ENCODE data around the gene CEBPG. TPM values are rescaled to one million over a fixed set of nuclear protein-coding genes. Genes with fewer than 3 reads are reported as not detected.

Gene CEBPG
- total and polyA plus RNA-seq, 9 of the 15 experiments (the other 6 are each of a cell fraction or from before 2014, with no cell fraction given), result 9.5 to 34.9 (median 30.9) TPM

DNA sequence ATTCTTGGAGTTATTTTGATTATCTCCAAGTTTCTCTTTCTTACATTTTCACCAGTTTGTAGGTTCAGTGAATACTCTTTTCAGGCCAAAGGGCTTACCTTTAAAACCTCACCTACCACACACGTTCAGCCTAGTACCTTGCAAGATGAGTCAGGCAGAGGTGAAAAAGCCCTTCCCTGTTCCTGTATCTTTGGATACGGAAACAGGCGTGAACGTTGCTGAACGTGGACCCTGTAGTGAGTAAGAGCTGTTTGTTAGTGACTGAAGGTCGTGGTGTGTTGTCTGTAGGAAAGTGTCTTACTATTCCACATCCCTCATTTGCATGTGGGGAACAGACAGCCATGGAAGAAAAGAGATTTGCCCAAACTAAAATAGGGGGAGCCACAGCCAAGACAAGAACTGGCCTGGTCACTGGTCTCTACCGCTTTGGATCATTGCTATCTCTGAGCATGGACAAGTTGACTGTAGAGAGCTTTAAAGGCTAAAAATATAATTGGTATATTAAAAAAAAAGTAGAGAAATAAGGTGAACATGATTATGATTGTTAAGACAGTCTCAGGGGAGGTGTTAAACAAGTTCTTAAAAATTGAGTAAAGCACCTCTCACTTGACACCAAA, 3.5 kb downstream of the CEBPG start:
- H3K4me3 ChIP-seq, result no peak overlapping the region
- H3K9ac ChIP-seq (ENCODE audit: insufficient read depth in 1 of 2, low read depth in 2 of 2, low read length in 2 of 2), result no peak overlapping the region
- peaks cover 81% of the 10 kb centered on the region for H3K79me2 ChIP-seq (ENCODE audit: control insufficient read depth, insufficient read depth, low read length)
- H3K9me1 ChIP-seq (ENCODE audit: control insufficient read depth, insufficient read depth, low read length), result peaks cover 3% of the 10 kb centered on the region
- ChIA-PET CTCF (ENCODE audit: low intra/inter-chr PET ratio) (no interaction called here), POLR2A (interaction anchor here (0.7 to 4.2 kb wide), 7 partner anchors 10 to 75 kb away, joined by 3 to 16 read pairs (median 5); partner anchors contain the start of gene CEBPA)
- no peak overlapping the region for H2AFZ ChIP-seq (ENCODE audit: low read depth, low read length)
- no peak for TF ChIP-seq KDM1A (IDR thresholded peaks at IDR 0.05)
- TF ChIP-seq GABPB2 (CRISPR knock-in tag; conservative IDR thresholded peaks at IDR 0.05), result no peak
- 0 out of 2 replicates have a peak, but pooled peaks have one; percentile 46 for TF ChIP-seq POLR2AphosphoS2 (IDR thresholded peaks at IDR 0.05; ENCODE audit: low read length)
- no peak for TF ChIP-seq FOSL1 (tag; conservative IDR thresholded peaks at IDR 0.05)
- H3K4me2 ChIP-seq (ENCODE audit: insufficient read depth, low read length), result no peak overlapping the region
- H3K27ac ChIP-seq (ENCODE audit: extremely low read depth, low read depth, low read length), result no peak overlapping the region
- peaks cover 75% of the 10 kb centered on the region for H4K20me1 ChIP-seq (replicated peaks; ENCODE audit: control insufficient read depth, insufficient read depth, low read length)
- H3K36me3 ChIP-seq (ENCODE audit: control insufficient read depth, insufficient read depth, low read length), result peaks cover 31% of the 10 kb centered on the region
- FAIRE-seq (no peak), ATAC-seq (no peak), DNase-seq (ENCODE audit: extremely low read depth in 1 of 4, low spot score in 3 of 4) (no peak)
- H3K9me3 ChIP-seq (replicated peaks; ENCODE audit: control insufficient read depth, insufficient read depth, low read depth, low read length), result no peaks in the 10 kb centered on the region
- intact Hi-C loops (cut with micrococcal nuclease) (loop anchor here (10.0 kb wide), 1 partner anchor 402 kb away; the partner anchor contains the start of genes CEP89 and FAAP24), in situ Hi-C loops (cut with MboI) (no loop called here)
- no peaks in the 10 kb centered on the region for H3K27me3 ChIP-seq (ENCODE audit: control insufficient read depth in 2 of 2, insufficient read depth in 2 of 2, low read length in 2 of 2)
- BruUV-seq (replicated peaks), result no TSS peak
- WGBS (ENCODE audit: insufficient coverage, low coverage, missing lambda C conversion rate), result 69% methylated on average over 7 of the region's 7 CpGs
- peaks cover 19 to 20% of the 10 kb centered on the region in 2 experiments; a peak in 4 of 5 replicates for H3K4me1 ChIP-seq (replicated peaks in 1 of 2; ENCODE audit: control insufficient read depth in 2 of 2, insufficient read depth in 2 of 2, low read length in 2 of 2)

Measured in K562 (cell line).